Natural killer cell treated with Interleukin-12 subunit alpha and Interleukin-12 subunit beta and Interleukin-15 and Interleukin-18, amount 100 ng/mL, for 72 hours (primary cell): Measurements from ENCODE around the gene RUFY1. TPM values are rescaled to one million over a fixed set of nuclear protein-coding genes. Genes with fewer than 3 reads are reported as not detected.

Experiments used
- ATAC-seq, 2 donors: fragments of 150-1000 bp; cut with Tn5 transposase in 1 of 2; sonication (Bioruptor Pico), chemical (Tn5 transposase) in 1 of 2; 2 replicates each; pipeline ENCODE4 v1.10.0; 2021
- DNase-seq: peaks from one replicate; pipeline ENCODE4 v3.0.0; 2022; ENCODE audit warnings: low spot score
- H3K27ac Mint-ChIP-seq, 2 donors: 1 replicate in 1 of 2; 2 replicates in 1 of 2; pipeline ENCODE4 v1.8.0; 2022; ENCODE audit warnings: mixed read lengths in 2 of 2, mild to moderate bottlenecking in 1 of 2, moderate library complexity in 1 of 2
- H3K27me3 Mint-ChIP-seq, 2 donors: 1 replicate in 1 of 2; 2 replicates in 1 of 2; pipeline ENCODE4 v1.8.0; 2022; ENCODE audit warnings: mixed read lengths in 2 of 2
- H3K36me3 Mint-ChIP-seq: one replicate; pipeline ENCODE4 v1.8.0; 2022; ENCODE audit warnings: mixed read lengths
- H3K4me1 Mint-ChIP-seq, 2 donors: 1 replicate in 1 of 2; 2 replicates in 1 of 2; pipeline ENCODE4 v1.8.0; 2022; ENCODE audit warnings: low read depth in 2 of 2, mixed read lengths in 2 of 2, mild to moderate bottlenecking in 1 of 2
- H3K4me3 Mint-ChIP-seq: one replicate; pipeline ENCODE4 v1.8.0; 2022; ENCODE audit warnings: mixed read lengths
- H3K9me3 Mint-ChIP-seq: 2 replicates; pipeline ENCODE4 v1.8.0; 2022; ENCODE audit warnings: mixed read lengths
- total RNA-seq, 2 donors: library from RNA; stranded (reverse); gene quantifications; one replicate each; pipeline ENCODE4 v1.2.3, GENCODE V29; 2022

RUFY1 gene
- total RNA-seq, 2 donors from 2014 or later, result 29.2 to 41.0 TPM

- DNase-seq (no peak), ATAC-seq (no peak)
- Mint-ChIP-seq H3K27me3 (no peaks in the 10 kb centered on the region), H3K27ac (peak overlapping the region; percentile 36 to 59), H3K9me3 (no peaks in the 10 kb centered on the region), H3K36me3 (peaks cover 71% of the 10 kb centered on the region), H3K4me1 (peaks cover 61 to 65% of the 10 kb centered on the region in 2 donors), H3K4me3 (no peak overlapping the region)
Measured at GRCh38 chr5:179613460-179614071, 63.2 kb downstream of the RUFY1 start.

- Mint-ChIP-seq H3K9me3 (no peaks in the 10 kb centered on the region), H3K27me3 (no peaks in the 10 kb centered on the region), H3K4me3 (no peak overlapping the region), H3K27ac (peak overlapping the region in 1 of 2 donors; percentile 61), H3K36me3 (peaks cover 74% of the 10 kb centered on the region), H3K4me1 (peaks cover 61 to 70% of the 10 kb centered on the region in 2 donors)
- no peak for ATAC-seq
- DNase-seq, result no peak
Measured at GRCh38 chr5:179614745-179615144, 64.4 kb downstream of the RUFY1 start.

GRCh38 chr5:179615203-179615602, 64.8 kb downstream of the RUFY1 start:
- peak overlapping the region; percentile 61 to 64 for H3K27ac Mint-ChIP-seq

GRCh38 chr5:179616002-179616594, 65.7 kb downstream of the RUFY1 start:
- DNase-seq, result no peak

More at GRCh38 chr5:179615203-179615602, 64.8 kb downstream of the RUFY1 start:
- Mint-ChIP-seq H3K9me3 (no peaks in the 10 kb centered on the region), H3K4me1 (peaks cover 62 to 72% of the 10 kb centered on the region in 2 donors), H3K27me3 (no peaks in the 10 kb centered on the region), H3K36me3 (peaks cover 75% of the 10 kb centered on the region), H3K4me3 (no peak overlapping the region)
- ATAC-seq (no peak), DNase-seq (no peak)

GRCh38 chr5:179617930-179618329, 67.6 kb downstream of the RUFY1 start:
- Mint-ChIP-seq H3K9me3 (no peaks in the 10 kb centered on the region), H3K4me1 (peaks cover 68 to 79% of the 10 kb centered on the region in 2 donors), H3K27ac (peak overlapping the region; percentile 64 to 74), H3K27me3 (no peaks in the 10 kb centered on the region), H3K4me3 (peak overlapping the region; percentile 97), H3K36me3 (peaks cover 85% of the 10 kb centered on the region)
- DNase-seq (no peak), ATAC-seq (no peak)

More at GRCh38 chr5:179616002-179616594, 65.7 kb downstream of the RUFY1 start:
- H3K36me3 Mint-ChIP-seq, result peaks cover 79% of the 10 kb centered on the region
- no peaks in the 10 kb centered on the region for H3K27me3 Mint-ChIP-seq
- ATAC-seq, result no peak
- H3K27ac Mint-ChIP-seq, result peak overlapping the region; percentile 64
- no peaks in the 10 kb centered on the region for H3K9me3 Mint-ChIP-seq
- H3K4me1 Mint-ChIP-seq, result peaks cover 65 to 76% of the 10 kb centered on the region in 2 donors
- H3K4me3 Mint-ChIP-seq, result peak overlapping the region; percentile 54

- Mint-ChIP-seq H3K27me3 (no peaks in the 10 kb centered on the region), H3K27ac (peak overlapping the region; percentile 87 to 100), H3K4me1 (peaks cover 66 to 77% of the 10 kb centered on the region in 2 donors), H3K36me3 (peaks cover 79% of the 10 kb centered on the region), H3K4me3 (peak overlapping the region; percentile 97), H3K9me3 (no peaks in the 10 kb centered on the region)
- DNase-seq (no peak), ATAC-seq (no peak)
Measured at GRCh38 chr5:179618923-179619554, 68.7 kb downstream of the RUFY1 start.

- peaks cover 71 to 84% of the 10 kb centered on the region in 2 donors for H3K4me1 Mint-ChIP-seq
- peaks cover 76% of the 10 kb centered on the region for H3K36me3 Mint-ChIP-seq
- ATAC-seq, result no peak
- H3K4me3 Mint-ChIP-seq, result peak overlapping the region; percentile 97
- H3K9me3 Mint-ChIP-seq, result no peaks in the 10 kb centered on the region
- no peak for DNase-seq
- peak overlapping the region; percentile 98 to 100 for H3K27ac Mint-ChIP-seq
- no peaks in the 10 kb centered on the region for H3K27me3 Mint-ChIP-seq
Measured at GRCh38 chr5:179619776-179620175, 69.4 kb downstream of the RUFY1 start.

GRCh38 chr5:179620293-179620692, 69.9 kb downstream of the RUFY1 start:
- DNase-seq (no peak), ATAC-seq (no peak)
- Mint-ChIP-seq H3K36me3 (peaks cover 73% of the 10 kb centered on the region), H3K4me1 (peaks cover 73 to 88% of the 10 kb centered on the region in 2 donors), H3K4me3 (peak overlapping the region; percentile 97), H3K27me3 (no peaks in the 10 kb centered on the region), H3K9me3 (no peaks in the 10 kb centered on the region), H3K27ac (peak overlapping the region; percentile 98 to 100)

GRCh38 chr5:179620703-179621350, 70.5 kb downstream of the RUFY1 start:
- peak overlapping the region; percentile 98 to 100 for H3K27ac Mint-ChIP-seq
- H3K9me3 Mint-ChIP-seq, result no peaks in the 10 kb centered on the region
- H3K36me3 Mint-ChIP-seq, result peaks cover 68% of the 10 kb centered on the region
- no peak for DNase-seq
- no peak for ATAC-seq
- no peaks in the 10 kb centered on the region for H3K27me3 Mint-ChIP-seq
- H3K4me1 Mint-ChIP-seq, result peaks cover 70 to 85% of the 10 kb centered on the region in 2 donors
- H3K4me3 Mint-ChIP-seq, result peak overlapping the region; percentile 97

GRCh38 chr5:179621551-179622214, 71.3 kb downstream of the RUFY1 start:
- ATAC-seq, result no peak
- Mint-ChIP-seq H3K27ac (peak overlapping the region; percentile 98 to 100), H3K4me3 (peak overlapping the region; percentile 97), H3K4me1 (peaks cover 64 to 76% of the 10 kb centered on the region in 2 donors), H3K36me3 (peaks cover 60% of the 10 kb centered on the region), H3K9me3 (no peaks in the 10 kb centered on the region), H3K27me3 (no peaks in the 10 kb centered on the region)
- DNase-seq, result no peak

GRCh38 chr5:179623003-179623905, 72.9 kb downstream of the RUFY1 start, which contains the start of gene HNRNPH1:
Gene HNRNPH1, minus strand, starts transcription at chr5:179623671. Its CDS starts 538 bp downstream, at chr5:179623133.
- H3K4me1 Mint-ChIP-seq, result peaks cover 49 to 60% of the 10 kb centered on the region in 2 donors
- H3K27me3 Mint-ChIP-seq, result no peaks in the 10 kb centered on the region
- peak; percentile 99 for DNase-seq
- no peaks in the 10 kb centered on the region for H3K9me3 Mint-ChIP-seq
- H3K36me3 Mint-ChIP-seq, result peaks cover 44% of the 10 kb centered on the region
- peak; percentile 86 to 89 for ATAC-seq
- peak within 1 kb of the TSS; percentile 97 for H3K4me3 Mint-ChIP-seq
- peak within 1 kb of the TSS; percentile 98 to 100 for H3K27ac Mint-ChIP-seq

- DNase-seq (peak; percentile 71), ATAC-seq (peak; percentile 26 to 67)
- H3K27ac Mint-ChIP-seq, result peak overlapping the region; percentile 98 to 100
- peak overlapping the region; percentile 97 for H3K4me3 Mint-ChIP-seq
- no peaks in the 10 kb centered on the region for H3K9me3 Mint-ChIP-seq
- peaks cover 40% of the 10 kb centered on the region for H3K36me3 Mint-ChIP-seq
- H3K4me1 Mint-ChIP-seq, result peaks cover 46 to 52% of the 10 kb centered on the region in 2 donors
- H3K27me3 Mint-ChIP-seq, result no peaks in the 10 kb centered on the region
Measured at GRCh38 chr5:179623906-179624741, 73.8 kb downstream of the RUFY1 start.
